Uterus (tissue), 2 donors: Measurements from ENCODE around the gene SLC4A8.

ENCODE experiments used
- CTCF ChIP-seq, 4 experiments: fragments of 200-600 bp in 2 of 4; fragments of 450-650 bp in 2 of 4; sonication (generic) in 2 of 4; IDR thresholded peaks; one replicate each; pipeline ENCODE4 v1.5.1; 2016 to 2019; ENCODE audit warnings: antibody characterized with exemption in 4 of 4, mild to moderate bottlenecking in 2 of 4, moderate library complexity in 1 of 4
- POLR2A ChIP-seq, 2 donors: fragments of 450-650 bp; IDR thresholded peaks; one replicate each; pipeline ENCODE4 v1.6.1; 2016; ENCODE audit warnings: antibody characterized with exemption in 2 of 2, mild to moderate bottlenecking in 1 of 2, moderate library complexity in 1 of 2

- no peak for TF ChIP-seq CTCF (IDR thresholded peaks at IDR 0.05)
- no peak for TF ChIP-seq POLR2A (IDR thresholded peaks at IDR 0.05)
Measured at GRCh38 chr12:51450806-51451205, 26.2 kb downstream of the SLC4A8 start.
